ENCODE measurements around the gene IGFN1.

GRCh38 chr1:201219481-201220387 lies 29.1 kb downstream of the IGFN1 start:
- TF ChIP-seq POLR2AphosphoS5 (IDR thresholded peaks at IDR 0.05) (no peak), CTCF (IDR thresholded peaks at IDR 0.05) (no peak)

Data from transverse colon (tissue), 4 donors.